Left kidney (tissue), 2 donors: ENCODE data around the gene CLMN. TPM values are rescaled to one million over a fixed set of nuclear protein-coding genes. Genes with fewer than 3 reads are reported as not detected.

Source experiments
- DNase-seq: peaks from one replicate; pipeline ENCODE4 v3.0.0-alpha.2; 2013
- polyA plus RNA-seq: library from polyadenylated mRNA; unstranded; fragments of 120-200 nt; gene quantifications from one replicate; pipeline ENCODE4 v1.2.1, GENCODE V29; 2013; ENCODE audit not compliant: insufficient read length

Gene CLMN
- polyA plus RNA-seq, 1 donor, result 32.8 TPM

DNA sequence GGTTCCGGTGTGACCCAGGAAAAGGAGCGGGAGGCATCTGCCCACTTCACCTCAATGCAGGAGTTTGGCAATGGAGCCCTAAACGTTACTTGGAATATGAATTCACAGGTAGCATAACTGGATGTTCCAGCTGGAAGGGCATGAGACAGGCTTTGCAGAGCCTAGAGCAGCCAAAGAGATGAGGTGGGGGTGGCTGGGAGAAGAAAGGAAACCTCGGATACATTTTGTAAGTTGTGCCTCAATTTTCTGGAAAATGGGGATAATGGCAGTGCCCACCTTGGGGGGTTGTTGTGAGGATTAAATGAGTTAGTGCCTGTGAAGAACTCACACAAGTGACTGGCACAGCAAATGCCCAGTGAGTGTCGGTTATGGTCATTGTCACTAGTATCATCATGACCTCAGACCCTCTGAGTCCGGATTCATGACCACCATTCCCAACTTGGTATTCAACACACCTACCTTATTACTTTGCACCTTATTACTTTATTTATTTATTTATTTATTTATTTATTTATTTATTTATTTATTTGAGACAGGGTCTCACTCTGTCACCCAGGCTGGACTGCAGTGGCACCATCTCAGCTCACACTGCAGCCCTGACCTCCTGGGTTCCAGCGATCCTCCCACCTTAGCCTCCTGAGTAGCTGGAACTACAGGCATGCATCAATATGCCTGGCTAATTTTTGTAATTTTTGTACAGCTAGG, 56.0 kb downstream of the CLMN start:
- no peak for DNase-seq

DNA sequence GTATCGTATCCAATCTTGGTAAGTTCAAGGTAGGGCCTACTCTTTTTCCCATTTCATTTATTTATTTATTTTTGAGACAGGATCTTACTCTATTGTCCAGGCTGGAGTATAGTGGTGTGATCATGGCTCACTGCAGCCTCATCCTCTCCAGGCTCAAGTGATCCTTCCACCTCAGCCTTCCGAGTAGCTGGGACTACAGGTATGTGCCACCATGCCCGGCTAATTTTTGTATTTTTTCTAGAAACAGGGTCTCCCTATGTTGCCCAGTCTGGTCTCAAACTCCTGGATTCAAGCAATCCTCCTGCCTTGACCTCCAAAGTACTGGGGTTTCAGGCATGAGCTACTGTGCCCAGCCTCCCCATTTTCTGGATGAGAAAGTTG, 57.2 kb downstream of the CLMN start:
- DNase-seq, result no peak

- no peak for DNase-seq
These were observed 57.8 kb downstream of the CLMN start for GRCh38 chr14:95261616-95262510.

DNA sequence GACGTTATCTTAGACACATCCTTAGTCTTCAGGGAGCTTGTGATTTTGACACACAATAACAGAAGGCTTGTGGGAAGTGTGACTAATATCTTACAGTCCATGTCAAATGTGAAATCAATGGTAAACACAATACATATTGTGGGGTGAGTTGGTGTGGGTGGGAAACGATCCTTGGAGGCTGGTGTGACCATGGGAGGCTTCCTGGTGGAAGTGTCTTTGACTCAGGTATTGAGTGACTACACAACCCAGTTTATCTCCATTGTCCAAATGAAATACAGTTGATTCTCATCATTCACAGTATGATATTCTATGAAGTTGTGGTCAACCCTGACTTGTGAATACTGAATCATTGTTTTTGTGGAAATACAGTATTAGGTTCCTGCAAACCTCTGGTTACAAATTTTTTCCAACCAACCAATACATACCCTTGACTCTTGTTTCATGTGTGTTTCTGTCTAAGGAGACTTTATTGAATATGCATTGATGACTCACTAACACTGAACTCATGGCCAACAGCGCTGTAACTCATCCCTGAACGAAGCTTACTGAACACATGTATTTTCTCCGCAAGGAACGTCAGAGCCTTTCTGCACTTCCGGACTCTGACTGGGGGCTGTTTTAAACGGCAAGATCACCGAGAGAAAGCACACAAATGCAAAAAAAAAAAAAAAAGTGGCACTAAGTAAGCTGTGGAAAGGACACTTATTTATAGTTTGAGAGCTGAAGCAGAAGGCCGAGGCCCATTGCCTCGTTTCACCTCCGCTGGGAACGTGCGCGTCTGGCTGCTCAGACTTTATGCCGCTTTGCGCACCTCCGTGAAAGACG, 59.0 kb downstream of the CLMN start:
- DNase-seq, result no peak

DNA sequence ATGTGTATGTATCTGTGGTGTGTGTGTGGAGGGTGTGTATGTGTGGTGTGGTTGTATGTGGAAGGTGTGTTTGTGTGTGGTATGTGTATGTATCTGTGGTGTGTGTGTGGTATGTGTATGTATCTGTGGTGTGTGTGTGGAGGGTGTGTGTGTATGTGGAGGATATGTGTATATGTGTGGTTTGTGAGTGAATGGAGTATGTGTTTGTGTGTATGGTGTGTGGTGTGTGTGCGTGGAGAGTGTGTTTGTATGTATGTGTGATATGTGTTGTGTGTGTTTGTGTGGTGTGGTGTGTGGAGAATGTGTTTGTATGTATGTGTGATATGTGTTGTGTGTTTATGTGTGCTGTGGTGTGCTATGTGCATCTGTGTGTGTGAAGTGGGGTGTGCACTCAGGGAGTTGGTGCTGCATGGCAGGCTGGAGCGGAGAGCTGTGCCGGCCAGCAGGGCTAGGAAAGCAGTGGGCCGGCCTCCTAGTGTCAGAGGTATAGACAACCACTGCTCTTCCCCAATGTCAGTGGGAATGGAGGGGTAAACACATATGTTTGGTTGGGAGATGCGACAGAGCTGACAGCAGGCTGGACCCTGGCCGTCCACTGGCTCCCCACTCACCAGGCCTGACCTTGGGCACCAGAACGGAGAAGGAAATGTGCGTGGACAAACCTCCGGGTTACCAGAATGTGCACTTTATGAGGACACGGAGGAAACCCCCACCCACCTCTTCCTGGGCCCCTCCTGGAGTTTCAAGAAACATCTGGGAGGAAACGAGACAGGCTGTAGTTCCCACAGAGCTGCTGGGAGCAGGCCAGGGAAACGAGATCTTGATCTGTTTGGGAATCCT, 60.7 kb downstream of the CLMN start:
- no peak for DNase-seq

- DNase-seq, result no peak
These were observed 61.6 kb downstream of the CLMN start for GRCh38 chr14:95258156-95258555.

DNA sequence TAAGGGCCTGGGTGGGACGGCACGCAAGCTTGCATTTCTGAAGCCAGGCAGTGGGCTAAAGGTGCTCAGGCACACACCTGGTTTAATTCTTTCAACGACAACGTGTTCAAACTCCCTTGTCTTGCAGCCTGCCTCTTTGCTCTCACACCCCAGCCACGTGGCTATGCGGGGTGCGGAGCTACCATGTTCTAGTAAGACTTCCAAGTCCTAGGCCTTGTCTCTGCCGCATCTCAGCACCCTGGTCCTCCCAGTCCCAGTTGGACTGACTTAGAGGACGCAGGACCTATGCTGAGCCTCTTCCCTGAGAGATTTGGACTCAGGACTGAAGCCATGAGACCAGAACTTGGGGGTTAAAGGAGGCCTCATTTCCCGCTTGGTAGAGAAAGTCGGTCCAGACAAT, 62.2 kb downstream of the CLMN start:
- DNase-seq, result no peak

- DNase-seq, result no peak
These were observed 63.0 kb downstream of the CLMN start for GRCh38 chr14:95256776-95257060.

GRCh38 chr14:95256002-95256775, 63.5 kb downstream of the CLMN start:
- DNase-seq, result no peak

DNA sequence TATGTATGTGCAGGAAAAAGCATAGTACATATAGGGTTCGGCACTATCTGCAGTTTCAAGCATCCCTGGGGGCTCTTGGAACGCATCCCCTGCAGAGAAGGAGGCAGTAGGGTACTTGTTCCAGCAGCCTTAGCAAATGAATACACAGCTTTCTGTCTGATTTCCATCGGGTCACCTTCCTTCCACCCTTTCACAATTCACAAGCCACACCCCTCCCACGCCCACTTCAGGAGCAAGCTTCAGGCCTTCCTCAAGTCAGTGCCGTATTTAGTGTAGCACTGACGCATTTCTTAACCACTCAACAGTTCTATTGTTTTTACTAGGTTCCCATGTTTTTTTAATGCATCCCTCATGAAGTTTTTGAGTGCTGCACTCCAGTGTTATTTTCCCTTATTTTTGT, 64.2 kb downstream of the CLMN start:
- peak; percentile 75 for DNase-seq

DNA sequence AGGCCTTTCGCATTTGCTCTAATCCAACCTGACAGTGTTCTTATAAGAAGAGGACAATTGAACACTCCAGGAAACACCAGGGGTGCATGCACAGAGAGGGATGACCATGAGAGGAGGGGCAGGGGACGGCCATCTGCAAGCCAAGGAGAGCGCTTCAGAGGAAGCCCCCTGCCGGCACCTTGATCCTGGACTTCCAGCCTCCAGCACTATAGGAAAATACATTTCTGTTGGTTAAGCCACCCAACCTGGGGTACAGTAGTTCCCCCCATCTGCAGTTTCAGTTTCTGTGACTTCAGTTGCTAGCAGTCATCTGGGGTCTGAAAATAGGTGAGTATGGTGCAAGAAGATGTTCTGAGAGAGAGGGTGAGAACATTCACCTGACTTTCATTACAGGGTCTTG, 64.7 kb downstream of the CLMN start:
- DNase-seq, result no peak

GRCh38 chr14:95254288-95254687, 65.4 kb downstream of the CLMN start:
- no peak for DNase-seq

DNA sequence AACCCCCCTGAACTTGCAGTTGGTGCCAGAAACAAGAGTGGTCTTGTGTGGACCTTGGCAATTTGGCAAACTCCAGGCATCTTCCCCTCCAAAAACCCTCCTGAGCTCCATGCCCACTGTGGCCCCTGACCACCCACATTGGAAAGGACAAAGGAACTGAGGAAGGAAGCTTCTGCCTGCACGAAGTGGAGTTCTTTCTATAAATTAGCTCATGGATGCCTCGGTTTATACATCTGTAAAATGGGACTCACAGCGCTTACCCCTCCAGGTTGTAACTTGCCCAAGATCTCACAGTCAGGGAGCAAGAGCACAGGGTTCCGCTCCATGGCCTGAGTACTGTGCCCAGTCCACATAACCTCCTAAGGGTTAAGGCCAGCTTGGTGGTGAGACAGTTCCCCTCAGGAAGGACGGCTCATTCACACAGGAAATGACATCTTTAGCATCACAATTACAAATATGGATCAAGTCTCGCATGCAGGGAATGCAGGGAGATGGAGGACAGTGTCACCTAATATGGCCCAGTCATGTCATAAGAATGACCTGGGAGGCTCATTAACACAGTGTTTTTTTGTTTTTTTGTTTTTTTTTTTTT, 66.6 kb downstream of the CLMN start:
- no peak for DNase-seq

- DNase-seq, result no peak
These were observed 67.5 kb downstream of the CLMN start for GRCh38 chr14:95252219-95252618.

DNA sequence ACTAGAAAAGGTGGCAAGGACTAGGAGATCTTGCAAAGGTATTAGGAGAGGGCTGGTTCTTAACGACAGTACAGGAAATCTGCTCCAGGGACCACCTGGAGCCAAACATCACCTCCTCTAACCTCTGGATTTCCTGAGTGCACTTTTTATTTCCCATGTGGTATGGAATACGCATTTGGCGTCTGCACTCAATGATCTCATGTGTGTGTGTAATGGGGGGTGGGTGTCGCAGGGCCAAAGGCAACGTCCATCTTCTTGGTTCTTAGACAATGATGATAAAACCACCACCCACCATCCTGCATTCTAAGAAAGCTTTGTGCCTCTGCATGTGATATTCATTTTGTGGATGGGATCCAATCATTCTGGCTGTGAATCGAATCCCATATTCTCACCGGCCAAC, 68.8 kb downstream of the CLMN start:
- no peak for DNase-seq

DNA sequence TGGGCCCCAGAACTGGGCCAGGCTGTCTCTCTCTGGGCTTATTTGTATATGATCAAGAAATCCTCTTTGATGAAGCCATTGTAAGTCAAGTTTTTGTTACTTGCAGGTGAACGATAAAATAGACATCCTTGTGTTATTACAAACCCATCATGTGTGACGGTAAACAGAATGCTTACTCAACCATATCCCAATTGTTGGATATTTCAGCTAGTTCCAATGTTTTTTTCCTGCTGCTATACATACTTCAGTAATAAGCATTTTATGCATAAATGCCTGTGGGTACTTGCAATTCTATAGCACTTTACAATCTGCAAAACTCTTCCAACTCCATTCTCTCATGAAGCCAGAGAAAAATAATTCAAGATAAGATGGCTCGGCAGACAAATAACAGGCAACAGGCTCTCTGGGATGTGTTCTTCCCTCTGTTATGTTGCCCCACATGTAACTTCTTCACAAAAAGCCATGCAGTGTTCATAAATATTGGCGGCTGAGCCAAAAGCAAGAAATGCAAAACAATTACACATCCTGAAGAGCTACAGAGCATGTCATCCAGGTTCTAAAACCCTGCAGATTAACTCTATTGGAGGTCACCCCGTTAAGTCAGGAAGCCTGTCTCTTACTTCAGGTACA, 69.5 kb downstream of the CLMN start:
- DNase-seq, result no peak

DNA sequence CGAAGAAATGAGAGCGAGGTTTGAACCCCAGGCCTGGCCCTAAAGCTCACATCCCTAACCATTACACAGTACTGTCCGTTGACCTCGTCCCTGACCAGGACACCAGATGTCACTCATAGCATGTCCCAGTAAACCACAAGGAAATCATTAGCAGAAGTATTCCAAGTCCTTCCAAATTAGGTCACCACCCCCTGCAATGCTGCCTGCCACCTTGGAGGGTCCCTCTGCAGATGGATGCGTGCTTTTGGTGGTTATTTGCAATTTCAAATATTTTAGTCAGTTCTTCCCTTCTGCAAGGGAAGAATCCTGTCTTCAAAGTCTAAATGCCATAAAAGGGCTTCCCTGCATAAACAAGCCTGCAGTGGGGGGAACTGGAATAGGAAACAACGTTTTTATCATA, 71.3 kb downstream of the CLMN start:
- DNase-seq, result no peak

DNA sequence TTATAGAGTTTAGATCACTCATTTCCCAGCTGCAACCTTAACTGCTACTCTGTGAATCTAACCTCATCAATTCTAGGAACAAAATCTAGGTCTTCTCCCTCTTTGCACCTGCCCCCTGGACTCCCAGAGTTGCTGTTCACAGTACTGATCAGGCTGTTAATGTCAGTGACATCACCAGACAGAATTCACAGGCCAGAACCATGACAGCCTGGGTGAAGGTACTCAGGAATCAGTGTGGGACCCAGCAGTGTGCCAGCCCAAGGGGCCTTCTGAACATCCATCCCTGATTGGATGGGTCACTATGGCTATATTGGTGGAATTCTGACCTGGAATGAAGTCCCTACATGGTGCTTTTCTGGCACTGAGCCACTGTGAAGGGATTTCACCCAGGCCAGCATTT, 72.8 kb downstream of the CLMN start:
- DNase-seq, result no peak

- no peak for DNase-seq
These were observed 74.4 kb downstream of the CLMN start for GRCh38 chr14:95245334-95245733.

- DNase-seq, result no peak
These were observed 75.1 kb downstream of the CLMN start for GRCh38 chr14:95244587-95244986.
